HCT116 (cell line): Measurements from ENCODE around the gene LCN15. TPM values are rescaled to one million over a fixed set of nuclear protein-coding genes. Genes with fewer than 3 reads are reported as not detected.

ENCODE experiments used
- ATAC-seq: fragments of 200-7000 bp; cut with Tn5 transposase; 2 replicates; pipeline ENCODE4 v1.9.1; 2020; ENCODE audit warnings: mild to moderate bottlenecking, moderate library complexity
- BruUV-seq: library from RNA; stranded (reverse); fragments of 400-500 nt; replicated peaks from 2 replicates; lab custom pipeline; 2021; lab: Mats Ljungman, UMichigan
- CTCF ChIA-PET: fragments of 300-600 bp; sonication (Branson Sonifier 250); formaldehyde crosslinking; loops from one replicate; lab custom pipeline; 2021; ENCODE audit warnings: antibody characterized with exemption; lab: Charles Lee
- POLR2A ChIA-PET: fragments of 300-600, 350-600 bp; sonication (Branson Sonifier 250); formaldehyde crosslinking; loops from one replicate; lab custom pipeline; 2021; ENCODE audit warnings: antibody characterized with exemption; lab: Charles Lee
- RAD21 ChIA-PET, 2 experiments: fragments of 300-600 bp; sonication (Branson Sonifier 250); formaldehyde crosslinking; loops; one replicate each; lab custom pipeline; 2023; ENCODE audit warnings: low total read pairs in 2 of 2; ENCODE audit not compliant: uncharacterized antibody in 2 of 2, unreplicated experiment in 2 of 2, low non-redundant PET in 1 of 2; lab: Charles Lee
- DNase-seq: peaks from one replicate; pipeline ENCODE4 v3.0.0-alpha.2; 2010; ENCODE audit warnings: low read depth, low spot score
- H2AFZ ChIP-seq: fragments of 200-600 bp; shearing (Covaris generic), sonication (generic); 2 replicates; pipeline ENCODE4 v1.6.1; 2017; ENCODE audit warnings: low read depth, mixed run types, mixed read lengths, antibody characterized with exemption, low read length; ENCODE audit not compliant: poor library complexity, severe bottlenecking
- H3K27ac ChIP-seq: 2 replicates; pipeline ENCODE4 v1.5.1; 2012; ENCODE audit warnings: low read depth, low read length
- H3K27me3 ChIP-seq: fragments of 200-600 bp; sonication (generic); 2 replicates; pipeline ENCODE4 v1.6.1; 2016; ENCODE audit warnings: mixed run types, low read length, mixed read lengths; ENCODE audit not compliant: insufficient read depth
- H3K36me3 ChIP-seq, 2 experiments: fragments of 200-500 bp in 1 of 2; fragments of 200-600 bp in 1 of 2; sonication (Bioruptor generic) in 1 of 2; sonication (generic) in 1 of 2; 2 replicates each; pipeline versions ENCODE4 v1.5.1 to v1.6.1; 2014 to 2016; ENCODE audit warnings: low read length in 2 of 2, inconsistent platforms in 1 of 2, mixed read lengths in 1 of 2, mixed run types in 1 of 2; ENCODE audit not compliant: insufficient read depth in 2 of 2, control insufficient read depth in 1 of 2
- H3K4me1 ChIP-seq, 2 experiments: fragments of 200-600 bp in 1 of 2; sonication (generic) in 1 of 2; 2 replicates each; pipeline versions ENCODE4 v1.5.1 to v1.6.1; 2012 to 2017; ENCODE audit warnings: low read length in 2 of 2, inconsistent platforms in 1 of 2, mild to moderate bottlenecking in 1 of 2, mixed read lengths in 1 of 2, mixed run types in 1 of 2, moderate library complexity in 1 of 2; ENCODE audit not compliant: insufficient read depth in 2 of 2, control insufficient read depth in 1 of 2
- H3K4me2 ChIP-seq: fragments of 200-600 bp; sonication (generic); 2 replicates; pipeline ENCODE4 v1.6.1; 2017; ENCODE audit warnings: mixed run types, low read length, mixed read lengths
- H3K4me3 ChIP-seq, 2 experiments: fragments of 200-600 bp in 1 of 2; sonication (generic) in 1 of 2; replicated peaks in 1 of 2; 2 replicates each; pipeline ENCODE4 v1.5.1; 2011 to 2016; ENCODE audit warnings: low read length in 2 of 2, control low read depth in 1 of 2, low read depth in 1 of 2, mild to moderate bottlenecking in 1 of 2, mixed read lengths in 1 of 2, mixed run types in 1 of 2
- H3K79me2 ChIP-seq: fragments of 200-600 bp; sonication (generic); 2 replicates; pipeline ENCODE4 v1.6.1; 2017; ENCODE audit warnings: mild to moderate bottlenecking, mixed run types, low read length, moderate library complexity, mixed read lengths; ENCODE audit not compliant: insufficient read depth
- H3K9ac ChIP-seq: fragments of 200-600 bp; sonication (generic); 2 replicates; pipeline ENCODE4 v1.6.1; 2016; ENCODE audit warnings: low read length, mixed read lengths
- H3K9me2 ChIP-seq: fragments of 200-600 bp; sonication (generic), shearing (Covaris generic); 2 replicates; pipeline ENCODE4 v1.6.1; 2017; ENCODE audit warnings: mixed run types, mild to moderate bottlenecking, moderate library complexity; ENCODE audit not compliant: insufficient read depth
- H3K9me3 ChIP-seq, 2 experiments: fragments of 200-500 bp in 1 of 2; fragments of 200-600 bp in 1 of 2; sonication (Bioruptor generic) in 1 of 2; sonication (generic) in 1 of 2; 2 replicates each; pipeline ENCODE4 v1.6.1; 2014 to 2017; ENCODE audit warnings: low read length in 2 of 2, mixed read lengths in 2 of 2, inconsistent platforms in 1 of 2, low read depth in 1 of 2, mild to moderate bottlenecking in 1 of 2, mixed run types in 1 of 2, moderate library complexity in 1 of 2; ENCODE audit not compliant: control insufficient read depth in 1 of 2, insufficient read depth in 1 of 2
- H4K20me1 ChIP-seq: fragments of 200-600 bp; sonication (generic), shearing (Covaris generic); 2 replicates; pipeline ENCODE4 v1.6.1; 2017; ENCODE audit warnings: mixed run types, mild to moderate bottlenecking, moderate library complexity; ENCODE audit not compliant: insufficient read depth
- EGR1 ChIP-seq: IDR thresholded peaks from 2 replicates; pipeline ENCODE4 v1.6.1; 2012; ENCODE audit warnings: low read depth
- ELF1 ChIP-seq: IDR thresholded peaks from 2 replicates; pipeline ENCODE4 v1.6.1; 2012; ENCODE audit warnings: low read depth, borderline replicate concordance
- JUND ChIP-seq: IDR thresholded peaks from 2 replicates; pipeline ENCODE4 v1.6.1; 2012
- REST ChIP-seq: IDR thresholded peaks from 2 replicates; pipeline ENCODE4 v1.6.1; 2012; ENCODE audit warnings: low read depth
- ZNF274 ChIP-seq: fragments of 200-500 bp; sonication (Bioruptor generic); IDR thresholded peaks from 2 replicates; pipeline ENCODE4 v1.6.1; 2014; ENCODE audit warnings: mild to moderate bottlenecking, low read depth, low read length, inconsistent platforms
- intact Hi-C: fragments of 100-400 bp; cut with micrococcal nuclease; formaldehyde crosslinking; loops from 2 replicates; pipeline ENCODE4 v1.10.0; 2022
- total RNA-seq: library from RNA; stranded (reverse); gene quantifications from one replicate; pipeline ENCODE4 v1.2.1, GENCODE V29; 2021; ENCODE audit not compliant: unreplicated experiment

Gene LCN15
- total RNA-seq, 1 experiment from 2014 or later = 0.76 TPM

DNA sequence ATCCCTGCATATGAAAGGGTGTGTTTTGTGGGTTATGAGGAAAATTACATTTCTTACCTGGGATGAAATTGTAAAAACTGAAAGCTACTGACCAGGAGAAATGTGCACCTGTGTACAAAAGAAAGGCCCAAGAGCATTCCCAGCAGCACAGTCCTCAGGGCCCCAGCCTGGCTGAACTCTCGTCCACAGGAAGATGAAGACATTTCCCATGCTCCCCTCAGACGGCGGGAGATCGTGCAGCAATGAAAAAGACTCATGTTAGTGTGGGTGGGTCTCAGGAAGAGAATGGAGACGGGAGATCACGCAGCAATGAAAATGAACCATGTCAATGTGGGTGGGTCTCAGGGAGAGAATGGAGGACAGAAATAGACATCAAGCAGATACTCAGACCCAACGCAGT lies 12.6 kb upstream of the LCN15 start:
- CTCF ChIA-PET = no interaction called here

More for the DNA sequence above, 12.6 kb upstream of the LCN15 start:
- TF ChIP-seq ZNF274 (no peak), EGR1 (no peak), REST (no peak), ELF1 (no peak), JUND (no peak)
- no peak overlapping the region for H3K4me3 ChIP-seq
- H3K9ac ChIP-seq = no peak overlapping the region
- no peak for DNase-seq
- H3K36me3 ChIP-seq = no peaks in the 10 kb centered on the region
- H3K4me2 ChIP-seq = no peak overlapping the region
- POLR2A ChIA-PET = no interaction called here
- H3K9me2 ChIP-seq = no peaks in the 10 kb centered on the region
- H3K27ac ChIP-seq = no peak overlapping the region
- RAD21 ChIA-PET = no interaction called here
- H4K20me1 ChIP-seq = no peaks in the 10 kb centered on the region
- no peaks in the 10 kb centered on the region for H3K79me2 ChIP-seq
- intact Hi-C loops = no loop called here
- no TSS peak for BruUV-seq
- no peaks in the 10 kb centered on the region for H3K27me3 ChIP-seq
- peaks cover 6 to 16% of the 10 kb centered on the region in 2 experiments; a peak in 2 of 4 replicates for H3K9me3 ChIP-seq
- H2AFZ ChIP-seq = no peak overlapping the region
- no peaks in the 10 kb centered on the region for H3K4me1 ChIP-seq
- no peak for ATAC-seq
